HG03060 (cell line): ENCODE measurements around the gene VWA3A.

Source experiments
- ATAC-seq: cut with Tn5 transposase; IDR thresholded peaks from one replicate; pipeline ENCODE4 v1.9.1; 2021; ENCODE audit warnings: low read depth, moderate number of reproducible peaks; ENCODE audit not compliant: unreplicated experiment

Gene VWA3A

DNA sequence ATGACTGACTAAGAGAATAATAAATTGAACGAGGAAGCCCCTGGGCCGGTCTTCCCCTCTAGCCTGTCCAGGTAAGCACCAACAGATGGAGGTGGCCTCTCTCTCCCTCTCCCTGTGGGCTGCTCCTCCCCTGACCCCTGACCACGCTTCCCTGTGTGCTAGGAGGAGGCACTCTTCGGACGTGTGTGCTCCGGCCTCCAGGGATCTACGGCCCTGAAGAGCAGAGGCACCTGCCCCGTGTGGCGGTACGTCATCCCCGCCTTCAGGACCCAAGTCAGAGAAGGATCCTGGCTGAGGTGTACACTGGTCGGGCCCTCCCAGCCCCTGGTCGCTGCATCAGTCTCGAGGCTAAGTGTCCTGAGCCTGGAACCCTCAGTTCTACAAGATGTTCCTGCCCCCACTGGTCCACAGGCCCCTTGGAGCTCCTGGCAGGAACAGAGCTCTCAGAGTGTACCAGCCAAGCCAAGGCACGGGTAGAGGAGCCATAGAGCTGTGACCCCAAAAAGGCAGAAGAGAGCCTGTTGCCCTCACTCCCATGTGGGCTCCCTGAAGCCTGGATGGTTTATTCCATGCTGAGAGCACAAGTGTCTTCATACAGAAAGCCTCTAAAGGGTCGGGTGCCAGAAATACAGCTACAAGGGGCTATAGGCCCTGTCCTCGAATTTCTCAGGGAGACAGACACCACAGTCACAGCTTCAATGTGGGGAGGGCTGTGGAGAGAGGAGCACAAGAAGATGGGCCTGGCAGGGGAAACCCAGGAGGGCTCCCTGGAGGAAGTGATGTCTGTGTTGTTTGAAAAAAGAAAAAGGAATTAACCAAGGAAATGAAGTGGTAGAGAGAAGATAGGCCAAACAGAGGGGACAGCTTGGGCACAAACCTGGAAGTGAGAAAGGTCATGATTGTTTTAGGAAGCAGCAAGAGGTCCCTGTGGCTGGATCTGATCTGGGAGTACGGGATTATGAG lies 85.9 kb downstream of the VWA3A start:
- no peak for ATAC-seq

DNA sequence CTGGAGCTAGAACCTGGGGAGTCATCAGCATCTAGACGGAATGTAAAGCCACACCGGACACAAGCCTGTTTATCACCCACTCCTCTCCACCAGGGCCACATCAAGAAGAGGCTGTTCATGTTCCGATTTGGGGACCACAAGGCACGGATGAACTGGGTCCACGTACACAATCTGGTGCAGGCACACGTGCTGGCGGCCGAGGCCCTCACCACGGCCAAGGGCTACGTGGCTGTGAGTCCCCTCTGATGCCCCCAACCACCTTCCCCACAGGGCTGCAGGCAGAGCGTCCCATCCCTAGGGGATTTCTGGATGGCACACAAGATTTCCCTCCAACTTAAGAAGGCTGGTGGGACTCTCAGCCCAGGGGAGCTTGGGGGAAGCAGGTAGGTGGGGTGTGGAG lies 89.1 kb downstream of the VWA3A start:
- no peak for ATAC-seq

DNA sequence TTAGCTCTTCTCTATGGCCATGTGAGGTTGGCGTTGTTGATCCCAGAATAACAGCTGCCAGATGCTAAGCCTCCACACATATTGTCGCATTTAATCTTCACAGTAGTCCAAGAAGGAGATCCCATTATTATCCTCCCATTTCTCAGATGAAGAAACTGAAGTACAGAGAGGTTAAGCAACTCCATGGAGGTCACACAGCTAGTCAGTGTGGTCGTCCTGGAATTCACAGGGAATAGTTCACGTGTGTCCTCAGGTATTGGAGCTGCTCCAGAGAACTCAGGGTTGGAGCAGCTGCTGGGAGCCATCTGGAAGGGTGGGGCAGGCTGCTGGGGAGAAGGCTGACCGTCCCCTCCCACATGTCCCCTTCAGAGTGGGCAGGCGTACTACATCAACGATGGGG lies 89.5 kb downstream of the VWA3A start:
- ATAC-seq = no peak

DNA sequence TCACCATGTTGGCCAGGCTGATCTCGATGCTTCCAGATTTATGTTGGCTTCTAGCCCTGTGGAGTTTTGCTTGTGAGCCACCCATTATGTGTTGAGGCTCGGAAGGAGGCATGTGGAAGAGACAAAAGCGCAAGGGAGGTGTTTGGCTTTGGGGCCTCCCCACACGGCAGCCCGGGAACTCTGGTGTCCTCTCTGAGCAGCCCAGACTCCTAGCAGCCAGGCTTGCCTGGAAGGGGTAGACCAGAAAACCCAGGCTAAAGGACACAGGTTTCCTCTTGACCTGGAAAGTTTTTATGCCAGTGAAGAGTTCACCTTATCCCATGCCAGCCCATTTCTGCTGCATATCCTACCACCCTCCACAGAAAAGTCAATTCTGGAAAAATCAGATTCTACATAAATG lies 91.0 kb downstream of the VWA3A start:
- no peak for ATAC-seq

DNA sequence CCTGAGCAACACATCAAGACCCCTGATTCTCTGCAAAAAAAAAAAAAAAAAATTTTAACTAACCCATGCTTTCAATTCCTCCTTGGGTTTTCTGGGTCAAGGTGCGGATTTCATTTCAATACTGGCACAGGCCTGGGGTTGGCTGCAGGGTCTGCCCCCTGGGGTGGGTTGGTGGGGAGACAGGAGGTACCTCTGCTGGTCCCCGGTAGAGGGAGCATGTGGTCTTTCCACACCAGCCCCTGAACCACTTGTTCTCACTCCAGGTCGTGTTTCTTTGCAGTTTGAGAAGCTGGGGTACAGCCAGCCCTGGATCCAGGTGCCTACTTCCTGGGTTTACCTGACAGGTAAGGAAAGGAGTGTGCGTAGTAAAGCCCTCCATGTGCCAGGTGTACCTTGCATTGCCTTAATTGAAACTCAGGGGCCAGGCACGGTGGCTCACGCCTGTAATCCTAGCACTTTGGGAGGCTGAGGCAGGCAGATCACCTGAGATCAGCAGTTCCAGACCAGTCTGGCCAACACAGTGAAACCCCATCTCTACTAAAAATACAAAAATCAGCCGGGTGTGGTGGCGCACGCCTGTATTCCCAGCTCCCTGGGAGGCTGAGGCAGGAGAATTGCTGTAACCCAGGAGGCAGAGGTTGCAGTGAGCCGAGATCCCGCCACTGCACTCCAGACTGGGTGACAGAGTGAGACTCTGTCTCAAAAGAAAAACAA lies 91.7 kb downstream of the VWA3A start:
- ATAC-seq = no peak

DNA sequence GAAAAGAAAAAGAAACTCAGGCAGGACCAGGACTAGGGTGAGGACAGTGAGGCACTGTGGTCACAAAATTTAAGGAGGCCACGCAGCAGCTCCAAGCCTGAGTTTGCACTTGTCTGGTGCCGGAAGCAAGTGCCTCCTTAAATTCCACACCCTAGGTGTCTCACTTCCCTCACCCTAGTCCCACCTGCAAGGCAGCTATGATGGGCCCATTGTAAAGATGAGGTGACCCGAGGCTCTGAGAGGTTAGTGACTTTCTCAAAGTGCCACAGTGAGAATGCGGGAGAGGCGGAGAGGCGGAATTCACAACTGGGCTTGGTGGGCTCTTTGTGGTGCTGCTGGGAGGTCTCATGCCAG lies 92.3 kb downstream of the VWA3A start:
- no peak for ATAC-seq

DNA sequence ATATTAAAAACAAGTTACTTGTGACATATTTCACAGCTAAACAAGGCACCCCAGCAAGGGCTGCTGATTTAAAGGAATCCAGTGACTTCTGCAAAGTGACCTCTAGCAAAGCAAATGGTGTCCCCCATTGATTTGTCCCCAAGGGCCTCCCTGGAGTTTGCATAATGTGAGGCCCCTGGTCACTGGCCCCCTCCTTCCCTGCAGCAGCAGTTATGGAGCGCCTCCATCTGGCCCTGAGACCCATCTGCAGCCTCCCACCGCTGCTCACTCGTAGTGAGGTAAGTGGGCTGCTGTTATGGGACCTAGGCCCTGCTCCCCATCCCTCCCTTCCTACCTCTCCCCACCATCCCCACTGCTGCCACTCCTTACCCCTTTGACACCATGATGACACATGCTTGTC lies 94.2 kb downstream of the VWA3A start:
- no peak for ATAC-seq

DNA sequence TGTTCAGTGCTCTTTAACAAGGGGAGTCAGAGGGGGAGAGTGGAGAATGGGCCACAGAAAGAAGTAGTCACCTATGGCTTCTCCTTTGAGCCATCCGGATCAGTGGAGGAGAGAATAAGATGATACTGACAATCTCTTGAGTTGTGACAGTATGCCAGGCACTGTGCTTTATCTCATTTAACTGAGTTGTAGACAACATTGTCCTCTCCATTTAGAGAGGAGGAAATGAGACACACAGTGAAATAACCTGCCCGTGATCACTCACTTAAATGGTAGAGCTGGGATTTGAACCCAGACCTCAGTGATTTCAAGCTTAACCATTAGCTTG lies 95.9 kb downstream of the VWA3A start:
- ATAC-seq = no peak

DNA sequence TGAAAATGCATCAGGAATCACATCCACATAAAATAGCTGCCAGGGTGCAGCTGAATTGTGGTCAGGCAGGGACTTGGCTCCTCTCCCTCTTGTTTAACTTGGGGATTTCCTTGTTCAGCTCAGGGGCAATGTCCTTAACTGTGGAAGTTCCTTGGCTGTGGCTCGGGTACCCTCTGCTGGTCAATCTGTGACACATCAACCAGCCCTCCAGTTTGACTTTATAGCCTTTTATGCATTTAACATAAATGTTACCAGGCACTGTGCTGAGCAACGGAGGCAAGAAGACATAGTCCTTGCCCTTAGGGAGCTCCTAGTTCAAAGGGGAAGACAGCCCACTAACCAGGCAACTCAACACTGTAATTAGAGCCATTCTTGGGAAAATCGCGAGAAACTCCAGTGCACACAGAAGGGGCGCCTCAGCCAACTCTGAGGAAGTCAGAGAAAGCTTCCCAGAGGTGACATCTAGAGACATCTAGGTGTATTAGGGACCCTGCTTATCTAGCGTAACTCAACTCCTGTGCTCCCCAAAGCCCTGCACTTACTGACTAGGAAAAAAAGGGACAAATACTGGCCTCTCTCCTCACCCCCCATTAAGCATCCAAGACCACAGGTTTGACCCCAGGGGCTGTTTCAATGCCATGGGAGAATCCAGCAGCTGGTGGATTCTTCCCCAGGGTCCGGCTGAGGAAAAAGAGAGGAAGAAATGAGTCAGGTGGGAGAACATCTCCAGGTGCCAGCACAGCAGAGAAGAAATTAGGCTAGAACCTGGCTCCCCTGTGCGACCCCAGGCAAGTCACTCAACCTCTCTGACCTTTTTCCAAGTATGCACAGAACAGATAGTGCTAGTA lies 96.5 kb downstream of the VWA3A start:
- ATAC-seq = no peak

DNA sequence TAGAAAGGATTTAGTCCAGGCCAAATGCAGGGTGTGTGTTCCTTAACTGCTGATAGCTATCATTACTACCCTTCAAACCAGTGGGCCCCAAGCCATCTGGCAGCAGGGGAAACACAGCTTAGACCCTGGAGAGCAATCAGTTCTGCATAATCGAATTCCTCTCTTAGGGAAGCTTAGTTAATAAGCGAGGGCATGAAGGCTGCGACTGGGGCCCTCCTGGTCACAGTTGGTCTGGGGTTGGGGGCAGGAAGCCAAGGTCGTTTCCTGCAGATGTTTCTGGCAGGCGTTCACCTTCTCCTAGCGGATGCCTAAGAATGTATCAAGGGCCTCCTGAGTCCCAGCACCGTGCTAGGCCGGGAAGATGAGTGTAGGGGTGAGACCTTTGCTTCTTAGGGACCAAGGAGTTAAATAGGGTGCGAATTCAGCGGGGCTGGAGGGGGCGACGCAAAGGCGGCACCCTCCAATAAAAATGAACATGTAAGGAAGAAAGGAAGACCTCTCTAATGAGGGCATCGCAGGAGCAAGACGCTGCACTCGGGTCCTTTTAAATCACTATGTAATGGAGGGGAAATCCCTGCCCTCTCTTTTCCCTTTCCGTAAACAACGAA lies 97.2 kb downstream of the VWA3A start:
- no peak for ATAC-seq

DNA sequence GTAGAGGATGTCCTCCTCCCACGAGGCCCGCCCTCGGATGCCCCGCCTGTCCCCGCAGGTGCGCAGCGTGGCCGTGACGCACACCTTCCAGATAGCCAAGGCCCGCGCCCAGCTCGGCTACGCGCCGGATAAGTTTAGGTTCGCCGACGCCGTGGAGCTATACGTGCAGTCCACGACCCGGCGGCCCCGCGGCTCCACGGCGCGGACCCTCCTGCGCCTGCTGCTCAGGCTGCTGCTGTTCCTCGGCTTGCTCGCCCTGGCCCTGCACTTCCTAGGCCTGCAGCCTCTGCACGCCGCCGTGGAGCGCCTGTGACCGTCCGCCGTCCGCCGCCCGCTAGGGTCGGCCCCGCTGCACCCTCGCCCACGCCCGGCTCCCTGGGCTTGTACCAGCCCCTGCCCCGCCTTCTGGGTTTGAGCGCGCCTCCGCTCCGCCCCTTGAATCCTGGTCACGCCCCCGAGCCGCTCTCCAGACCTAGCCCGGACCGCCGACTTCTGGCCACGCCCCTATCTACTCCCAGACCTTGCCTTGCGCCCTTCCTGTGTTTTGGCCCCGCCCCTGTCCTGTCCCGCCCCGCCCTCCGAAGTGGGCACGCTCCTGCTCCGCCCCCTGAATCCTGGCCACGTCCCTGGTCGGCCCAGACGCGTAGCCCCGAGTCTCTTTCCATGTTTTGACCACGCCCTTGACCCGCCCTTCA lies 97.9 kb downstream of the VWA3A start:
- ATAC-seq = peak; percentile 50

DNA sequence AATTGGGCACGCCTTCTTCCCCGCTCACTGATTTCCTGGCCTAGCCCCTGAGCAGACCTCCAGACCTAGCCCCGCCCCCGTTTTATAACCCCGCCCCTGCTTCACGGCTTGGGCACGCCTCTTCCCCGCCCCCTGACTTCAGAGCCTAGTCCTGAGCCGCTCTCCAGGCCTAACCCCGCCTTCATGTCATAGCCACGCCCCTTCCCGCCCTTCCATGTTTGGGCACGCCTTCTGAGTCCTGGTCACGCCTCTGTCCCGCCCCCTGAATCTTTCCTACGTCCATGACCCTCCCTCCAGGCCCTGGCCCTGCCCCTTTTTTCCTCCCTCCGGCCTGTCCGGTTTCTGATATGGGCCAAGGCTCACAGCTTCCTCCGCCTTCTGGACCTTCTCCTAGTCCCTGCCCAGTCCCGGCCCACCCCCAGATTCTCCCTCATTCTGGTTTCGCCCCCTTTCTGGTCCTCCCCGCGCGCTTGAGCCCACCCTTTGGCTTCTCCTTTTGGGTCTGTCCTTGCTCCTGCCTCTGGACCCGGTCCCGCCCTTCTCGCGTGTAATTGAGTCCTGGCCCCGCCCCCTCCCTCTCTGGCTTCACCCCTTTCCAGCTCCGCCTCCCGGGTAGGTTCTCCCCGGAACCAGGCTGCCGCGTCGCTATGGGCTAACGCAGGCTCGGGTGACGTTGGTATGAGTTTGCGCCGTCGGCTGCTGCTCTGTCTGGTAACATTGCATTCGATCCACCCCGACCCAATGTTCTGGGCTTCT lies 98.6 kb downstream of the VWA3A start:
- peak; percentile 29 for ATAC-seq

DNA sequence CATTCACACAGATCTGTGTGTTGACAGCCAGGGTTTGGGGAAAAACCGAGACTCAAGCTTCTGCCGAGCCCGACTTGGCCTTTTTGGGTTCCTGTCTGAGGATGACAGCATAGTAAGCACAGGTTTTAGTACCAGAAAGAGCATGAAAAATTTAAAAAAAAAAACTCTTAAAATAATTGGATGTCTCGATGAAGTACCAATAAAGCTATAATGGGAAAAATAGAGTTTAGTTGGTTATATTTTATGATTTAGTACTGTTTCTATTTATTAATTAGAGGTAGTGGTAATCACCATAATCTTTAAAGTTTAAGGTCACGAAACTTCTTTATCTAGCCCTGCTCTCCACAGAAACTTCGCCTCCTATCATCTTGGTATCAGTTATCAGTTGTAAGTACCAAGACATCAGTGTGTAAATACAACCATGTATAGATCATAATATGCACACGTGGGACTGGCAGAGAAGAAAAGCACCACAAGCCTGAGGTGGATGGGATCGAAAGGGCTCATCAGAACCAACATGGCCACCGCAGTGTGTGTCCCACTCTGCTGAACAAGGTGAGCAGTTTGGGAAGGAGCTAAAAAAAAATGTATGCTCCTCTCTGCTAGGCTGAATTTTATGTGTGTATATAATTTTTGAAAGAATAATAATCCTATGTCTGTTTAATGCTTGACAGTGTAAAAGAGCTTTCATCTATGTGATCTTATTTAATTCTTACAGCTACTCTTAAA lies 99.4 kb downstream of the VWA3A start:
- ATAC-seq = no peak

DNA sequence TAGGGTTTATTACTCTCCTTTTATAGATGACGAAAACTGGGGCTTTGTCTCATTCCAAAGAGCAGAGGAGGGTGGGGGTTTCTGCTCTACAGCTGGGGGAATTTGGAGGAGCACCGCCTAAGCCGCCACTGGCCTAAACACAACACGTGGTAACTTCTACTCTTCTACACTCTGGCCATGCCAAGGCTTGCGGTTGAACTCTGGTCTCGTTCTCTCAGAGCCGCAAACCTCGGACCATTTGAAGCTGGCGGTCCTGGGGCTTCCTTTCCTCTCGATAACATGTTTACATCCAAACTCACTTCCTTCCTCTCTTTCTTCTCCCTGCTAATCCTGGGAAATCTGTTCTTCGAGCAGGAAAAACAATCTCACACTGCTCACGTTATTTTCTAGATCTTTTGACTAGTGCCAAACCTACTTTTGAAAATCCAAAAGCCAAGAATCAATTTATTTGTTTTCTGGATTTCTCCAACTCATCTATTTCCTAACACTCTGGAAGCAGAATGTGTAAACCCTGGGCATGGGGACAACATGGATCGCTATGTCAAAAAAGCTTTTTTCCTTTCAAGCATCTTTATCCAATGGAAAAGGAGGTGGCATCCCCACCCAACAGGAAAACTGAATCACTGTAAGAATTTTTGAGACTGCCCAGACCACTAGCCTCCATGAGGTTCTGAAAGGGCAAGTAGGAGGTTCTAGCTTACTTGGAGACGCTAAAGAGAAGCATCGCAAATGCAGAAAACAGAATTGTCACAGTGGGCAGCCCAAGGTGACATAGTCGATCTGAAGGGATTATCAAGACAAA lies 100.1 kb downstream of the VWA3A start:
- ATAC-seq = no peak

DNA sequence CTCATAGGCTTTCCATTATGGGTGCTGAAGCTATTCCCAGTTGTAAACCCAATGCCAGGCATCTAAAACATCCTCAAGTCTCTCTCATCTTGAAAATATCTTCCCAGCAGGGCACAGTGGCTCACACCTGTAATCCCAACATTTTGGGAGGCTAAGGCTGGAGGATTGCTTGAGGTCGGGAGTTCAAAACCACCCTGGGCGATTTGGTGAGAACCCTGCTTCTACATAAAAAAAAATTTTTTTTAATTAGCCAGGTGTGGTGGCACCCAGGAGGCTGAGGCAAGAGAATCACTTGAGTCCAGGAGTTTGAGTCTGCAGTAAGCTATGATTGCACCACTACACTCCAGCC lies 100.7 kb downstream of the VWA3A start:
- no peak for ATAC-seq

DNA sequence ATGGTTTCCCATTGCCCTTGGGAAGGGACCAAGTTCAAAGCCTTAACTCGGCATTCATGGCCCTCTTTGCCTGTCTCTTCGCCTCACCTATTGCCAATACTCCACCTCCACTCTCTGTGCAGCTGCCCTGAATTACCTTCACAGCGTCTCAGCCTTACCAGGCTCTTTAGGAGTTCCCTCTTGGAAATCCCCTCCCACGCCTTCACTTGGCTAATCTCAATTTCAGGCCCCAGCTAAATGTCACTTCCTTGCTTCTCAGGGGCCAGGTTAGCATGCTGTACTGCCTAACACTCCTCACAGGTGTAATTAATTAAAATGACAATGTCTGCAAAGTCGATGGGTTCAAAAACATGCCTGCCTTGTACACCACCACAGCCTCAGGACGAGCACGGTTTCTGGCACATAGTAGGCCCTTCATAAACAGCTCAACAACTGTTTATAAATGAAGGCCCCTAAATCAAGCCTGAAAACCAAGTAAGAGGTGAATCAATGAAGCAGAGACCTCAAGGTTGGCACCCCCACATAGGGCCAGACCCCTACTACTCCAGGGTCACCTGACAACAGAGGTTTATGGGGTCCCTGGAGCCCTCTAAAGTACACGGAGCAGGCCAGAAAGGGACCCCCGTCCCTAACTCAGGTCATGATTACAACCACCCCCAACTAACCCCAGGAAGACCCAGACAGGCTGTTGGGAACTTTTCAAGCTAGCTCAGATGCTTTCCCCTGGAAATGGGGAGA lies 102.5 kb downstream of the VWA3A start:
- ATAC-seq = no peak

DNA sequence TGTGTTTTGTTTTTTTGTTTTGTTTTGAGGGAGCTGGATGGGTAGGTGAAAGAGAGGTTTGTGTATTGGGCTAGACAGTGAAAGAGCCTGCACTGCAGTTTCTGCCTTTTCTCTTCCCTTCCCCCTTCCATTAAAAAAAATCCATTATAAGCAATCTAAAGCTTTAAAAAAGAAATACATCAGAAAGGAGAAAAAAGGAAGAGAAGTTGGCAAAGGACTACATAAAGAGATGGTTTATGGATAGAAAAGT lies 103.0 kb downstream of the VWA3A start:
- no peak for ATAC-seq
